HepG2 (cell line): ENCODE results near the gene HLA-F. TPM values are rescaled to one million over a fixed set of nuclear protein-coding genes. Genes with fewer than 3 reads are reported as not detected.
A peak's percentile ranks its signal among the peaks of the same experiment; 100 is the strongest.

Experiments
- CSRNP2 ChIP-seq: sonication (generic); formaldehyde crosslinking; conservative IDR thresholded peaks from 2 replicates; pipeline ENCODE4 v1.8.0; 2022; ENCODE audit warnings: low read depth, missing genetic modification reagents
- DR1 ChIP-seq: sonication (generic); formaldehyde crosslinking; IDR thresholded peaks from 2 replicates; pipeline ENCODE4 v1.8.0; 2021; ENCODE audit warnings: mild to moderate bottlenecking, missing genetic modification reagents, inconsistent platforms
- FIP1L1 ChIP-seq: fragments of 200-400 bp; formaldehyde crosslinking; IDR thresholded peaks from 2 replicates; pipeline ENCODE4 v1.6.1; 2018; ENCODE audit warnings: low read depth, mild to moderate bottlenecking, low read length, moderate library complexity, borderline replicate concordance; ENCODE audit not compliant: insufficient read depth
- NFAT5 ChIP-seq: sonication (generic); formaldehyde crosslinking; IDR thresholded peaks from 2 replicates; pipeline ENCODE4 v1.4.0; 2020; ENCODE audit warnings: missing genetic modification reagents
- PPARG ChIP-seq: conservative IDR thresholded peaks from 2 replicates; pipeline ENCODE4 v1.6.1; 2016; ENCODE audit warnings: missing biosample characterization, missing genetic modification reagents
- ZBTB43 ChIP-seq: sonication (generic); formaldehyde crosslinking; conservative IDR thresholded peaks from 2 replicates; pipeline ENCODE4 v1.4.0; 2020; ENCODE audit warnings: missing genetic modification reagents
- ZNF136 ChIP-seq: sonication (generic); formaldehyde crosslinking; IDR thresholded peaks from 2 replicates; pipeline ENCODE4 v1.8.1; 2022; ENCODE audit warnings: low read depth, mild to moderate bottlenecking, moderate library complexity, missing genetic modification reagents
- ZNF142 ChIP-seq: sonication (generic); formaldehyde crosslinking; IDR thresholded peaks from 2 replicates; pipeline ENCODE4 v1.4.0; 2020; ENCODE audit warnings: missing genetic modification reagents
- ZNF567 ChIP-seq: sonication (generic); formaldehyde crosslinking; IDR thresholded peaks from 2 replicates; pipeline ENCODE4 v1.8.1; 2023; ENCODE audit warnings: mild to moderate bottlenecking, missing genetic modification reagents, borderline replicate concordance
- ZNF644 ChIP-seq: IDR thresholded peaks from 2 replicates; pipeline ENCODE4 v1.6.1; 2016; ENCODE audit warnings: low read depth
- polyA plus RNA-seq, 8 experiments: library from polyadenylated mRNA; depleted of rRNA in 3 of 8; stranded (reverse) in 7 of 8; unstranded in 1 of 8; fragments of >200 nt; fragmentation: Illumina TruSeq in 4 of 8; extraction: Trizol in 4 of 8; gene quantifications; 2 replicates each; pipeline versions ENCODE4 v1.2.1 to v1.2.3, GENCODE V29; 2011 to 2016; ENCODE audit warnings: low read depth in 4 of 8, missing spikeins in 1 of 8, mixed read lengths in 1 of 8; ENCODE audit not compliant: insufficient read depth in 1 of 8
- total RNA-seq, 5 experiments: library from RNA; depleted of rRNA; stranded (reverse); fragments of >200 nt; fragmentation: Illumina TruSeq; extraction: Trizol; gene quantifications; 2 replicates each; pipeline ENCODE4 v1.2.3, GENCODE V29; 2016; ENCODE audit warnings: low read depth in 1 of 5

Gene HLA-F
- total and polyA plus RNA-seq, 2 of the 13 experiments (the other 11 are each of a cell fraction or from before 2014, with no cell fraction given) = 6.0 to 6.1 TPM

GRCh38 chr6:29752451-29753308, 29.4 kb downstream of the HLA-F start (continued):
- TF ChIP-seq ZNF142 (CRISPR knock-in tag) (no peak; the same call in 1 of the 2 replicates), DR1 (CRISPR knock-in tag) (0 out of 2 replicates have a peak, but pooled peaks have one; percentile 34), ZNF567 (CRISPR knock-in tag) (no peak), ZNF136 (CRISPR knock-in tag) (no peak), ZBTB43 (no peak; the same call in 1 of the 2 replicates), CSRNP2 (CRISPR knock-in tag) (no peak), NFAT5 (0 out of 2 replicates have a peak, but pooled peaks have one; percentile 23), ZNF644 (peak; percentile 78), PPARG (CRISPR knock-in tag) (0 out of 2 replicates have a peak, but pooled peaks have one; percentile 9), FIP1L1 (no peak)
